OCI-LY1 (cell line): ENCODE measurements around the gene FHIT.

Experiments
- H2AFZ ChIP-seq: fragments of 200-600 bp; sonication (generic), shearing (Covaris generic); 2 replicates; pipeline ENCODE4 v1.6.0; 2014; ENCODE audit warnings: antibody characterized with exemption, mild to moderate bottlenecking, low read length
- H3F3A ChIP-seq: fragments of 200-600 bp; sonication (generic), shearing (Covaris generic); 2 replicates; pipeline ENCODE4 v1.6.0; 2014; ENCODE audit warnings: mild to moderate bottlenecking, antibody characterized with exemption, low read length, moderate library complexity; ENCODE audit not compliant: insufficient read depth
- H3K27ac ChIP-seq: fragments of 200-600 bp; sonication (generic); 2 replicates; pipeline ENCODE4 v1.5.1; 2014; ENCODE audit warnings: low read length, mixed run types, mild to moderate bottlenecking, low read depth; ENCODE audit not compliant: poor library complexity, severe bottlenecking
- H3K27me3 ChIP-seq: fragments of 200-600 bp; sonication (generic); 2 replicates; pipeline ENCODE4 v1.6.0; 2014; ENCODE audit warnings: antibody characterized with exemption, mild to moderate bottlenecking, low read length, moderate library complexity; ENCODE audit not compliant: insufficient read depth
- H3K36me3 ChIP-seq: fragments of 200-600 bp; sonication (generic); 2 replicates; pipeline ENCODE4 v1.6.1; 2014; ENCODE audit warnings: mild to moderate bottlenecking, antibody characterized with exemption, low read length, moderate library complexity, mixed read lengths; ENCODE audit not compliant: insufficient read depth
- H3K4me1 ChIP-seq: fragments of 200-600 bp; sonication (generic); 2 replicates; pipeline ENCODE4 v1.5.1; 2014; ENCODE audit warnings: mild to moderate bottlenecking, low read length, moderate library complexity; ENCODE audit not compliant: insufficient read depth, severe bottlenecking
- H3K4me2 ChIP-seq: fragments of 200-600 bp; sonication (generic), shearing (Covaris generic); 2 replicates; pipeline ENCODE4 v1.6.1; 2014; ENCODE audit warnings: low read length
- H3K4me3 ChIP-seq: fragments of 200-600 bp; sonication (generic); 2 replicates; pipeline ENCODE4 v1.5.1; 2014; ENCODE audit warnings: low read length, low read depth, mild to moderate bottlenecking, mixed read lengths; ENCODE audit not compliant: poor library complexity, severe bottlenecking
- H3K79me2 ChIP-seq: fragments of 200-600 bp; shearing (Covaris generic); 2 replicates; pipeline ENCODE4 v1.6.1; 2016; ENCODE audit warnings: mixed run types, low read length, mixed read lengths; ENCODE audit not compliant: insufficient read depth
- H3K9ac ChIP-seq: fragments of 200-600 bp; sonication (generic), shearing (Covaris generic); 2 replicates; pipeline ENCODE4 v1.6.1; 2014; ENCODE audit warnings: mild to moderate bottlenecking, low read length, mixed read lengths
- H3K9me2 ChIP-seq: fragments of 200-600 bp; sonication (generic), shearing (Covaris generic); 2 replicates; pipeline ENCODE4 v1.6.1; 2014; ENCODE audit warnings: low read depth, mild to moderate bottlenecking, low read length, mixed read lengths
- H3K9me3 ChIP-seq: fragments of 200-600 bp; shearing (Covaris generic); 2 replicates; pipeline ENCODE4 v1.6.1; 2014; ENCODE audit warnings: low read length, mixed read lengths
- H4K20me1 ChIP-seq: fragments of 200-600 bp; sonication (generic), shearing (Covaris generic); 2 replicates; pipeline ENCODE4 v1.6.0; 2016; ENCODE audit warnings: mild to moderate bottlenecking, low read length; ENCODE audit not compliant: insufficient read depth
- EZH2 ChIP-seq: fragments of 200-600 bp; sonication (generic), shearing (Covaris generic); IDR thresholded peaks from 2 replicates; pipeline ENCODE4 v1.8.0; 2017; ENCODE audit warnings: borderline replicate concordance, mixed run types, mild to moderate bottlenecking, antibody characterized with exemption, low read length, moderate library complexity, mixed read lengths
- TF ChIP-seq, protein P1 (sequence below): fragments of 200-600 bp; sonication (generic), shearing (Covaris generic); IDR thresholded peaks from 2 replicates; pipeline ENCODE4 v1.5.1; 2017; ENCODE audit warnings: mild to moderate bottlenecking, antibody characterized with exemption, low read length, moderate library complexity, mixed read lengths

FHIT gene

DNA sequence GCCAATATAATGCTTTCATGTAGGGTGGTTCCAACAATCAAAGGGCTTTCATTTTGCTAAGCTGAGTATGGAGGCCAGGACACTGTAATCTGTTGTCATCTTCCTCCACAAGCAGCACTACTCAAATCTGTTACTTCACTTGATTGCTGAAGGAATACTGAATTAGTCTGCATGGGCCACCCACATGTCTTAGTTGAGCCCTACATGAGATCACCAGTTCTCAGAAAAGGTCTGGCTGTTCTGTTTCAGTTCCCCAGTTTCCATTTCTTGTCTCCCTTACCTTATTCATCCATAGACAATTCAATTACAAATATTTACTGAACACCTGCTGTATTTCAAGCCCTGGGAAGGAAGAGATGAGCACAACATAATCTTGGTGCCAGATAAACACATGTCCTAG is 119.2 kb downstream of the FHIT start:
- Histone ChIP-seq H3K79me2 (no peaks in the 10 kb centered on the region), H3K9ac (no peak overlapping the region), H3K4me2 (no peak overlapping the region), H3K27ac (no peak overlapping the region), H3K36me3 (no peaks in the 10 kb centered on the region), H3K9me2 (no peaks in the 10 kb centered on the region), H2AFZ (no peak overlapping the region), H4K20me1 (no peaks in the 10 kb centered on the region), H3F3A (no peaks in the 10 kb centered on the region), H3K27me3 (no peaks in the 10 kb centered on the region), H3K4me3 (no peak overlapping the region), H3K4me1 (no peaks in the 10 kb centered on the region), H3K9me3 (no peaks in the 10 kb centered on the region)
- TF ChIP-seq EZH2, result no peak

DNA sequence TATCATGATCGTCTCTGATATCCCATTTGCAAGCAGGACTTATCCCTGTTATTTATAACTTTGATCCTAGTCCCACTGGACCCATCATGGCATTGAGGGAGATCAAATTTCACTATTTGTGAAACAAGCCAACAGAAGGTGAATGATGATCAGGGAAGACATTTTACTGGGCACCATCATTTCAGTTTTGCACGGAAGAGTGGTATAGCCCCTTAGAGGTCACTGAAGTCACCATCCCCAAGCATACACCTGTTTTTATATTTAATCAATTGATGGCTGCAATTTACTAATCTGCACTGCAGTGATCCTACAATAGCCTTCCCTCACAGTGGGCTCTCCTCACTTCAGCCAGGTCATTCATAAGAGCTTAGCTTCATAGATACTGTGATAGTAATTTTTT is 132.4 kb downstream of the FHIT start:
- H3K27me3 ChIP-seq, result no peaks in the 10 kb centered on the region
- H3F3A ChIP-seq, result no peaks in the 10 kb centered on the region
- H3K79me2 ChIP-seq, result no peaks in the 10 kb centered on the region
- no peaks in the 10 kb centered on the region for H3K4me1 ChIP-seq
- no peaks in the 10 kb centered on the region for H3K36me3 ChIP-seq
- H3K9me2 ChIP-seq, result no peaks in the 10 kb centered on the region
- no peaks in the 10 kb centered on the region for H4K20me1 ChIP-seq
- no peak for TF ChIP-seq EZH2
- TF ChIP-seq, protein P1, sequence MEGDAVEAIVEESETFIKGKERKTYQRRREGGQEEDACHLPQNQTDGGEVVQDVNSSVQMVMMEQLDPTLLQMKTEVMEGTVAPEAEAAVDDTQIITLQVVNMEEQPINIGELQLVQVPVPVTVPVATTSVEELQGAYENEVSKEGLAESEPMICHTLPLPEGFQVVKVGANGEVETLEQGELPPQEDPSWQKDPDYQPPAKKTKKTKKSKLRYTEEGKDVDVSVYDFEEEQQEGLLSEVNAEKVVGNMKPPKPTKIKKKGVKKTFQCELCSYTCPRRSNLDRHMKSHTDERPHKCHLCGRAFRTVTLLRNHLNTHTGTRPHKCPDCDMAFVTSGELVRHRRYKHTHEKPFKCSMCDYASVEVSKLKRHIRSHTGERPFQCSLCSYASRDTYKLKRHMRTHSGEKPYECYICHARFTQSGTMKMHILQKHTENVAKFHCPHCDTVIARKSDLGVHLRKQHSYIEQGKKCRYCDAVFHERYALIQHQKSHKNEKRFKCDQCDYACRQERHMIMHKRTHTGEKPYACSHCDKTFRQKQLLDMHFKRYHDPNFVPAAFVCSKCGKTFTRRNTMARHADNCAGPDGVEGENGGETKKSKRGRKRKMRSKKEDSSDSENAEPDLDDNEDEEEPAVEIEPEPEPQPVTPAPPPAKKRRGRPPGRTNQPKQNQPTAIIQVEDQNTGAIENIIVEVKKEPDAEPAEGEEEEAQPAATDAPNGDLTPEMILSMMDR, result no peak
- H3K4me3 ChIP-seq, result no peak overlapping the region
- H3K4me2 ChIP-seq, result no peak overlapping the region
- no peak overlapping the region for H3K9ac ChIP-seq
- no peaks in the 10 kb centered on the region for H3K9me3 ChIP-seq
- H3K27ac ChIP-seq, result no peak overlapping the region
- H2AFZ ChIP-seq, result no peak overlapping the region

DNA sequence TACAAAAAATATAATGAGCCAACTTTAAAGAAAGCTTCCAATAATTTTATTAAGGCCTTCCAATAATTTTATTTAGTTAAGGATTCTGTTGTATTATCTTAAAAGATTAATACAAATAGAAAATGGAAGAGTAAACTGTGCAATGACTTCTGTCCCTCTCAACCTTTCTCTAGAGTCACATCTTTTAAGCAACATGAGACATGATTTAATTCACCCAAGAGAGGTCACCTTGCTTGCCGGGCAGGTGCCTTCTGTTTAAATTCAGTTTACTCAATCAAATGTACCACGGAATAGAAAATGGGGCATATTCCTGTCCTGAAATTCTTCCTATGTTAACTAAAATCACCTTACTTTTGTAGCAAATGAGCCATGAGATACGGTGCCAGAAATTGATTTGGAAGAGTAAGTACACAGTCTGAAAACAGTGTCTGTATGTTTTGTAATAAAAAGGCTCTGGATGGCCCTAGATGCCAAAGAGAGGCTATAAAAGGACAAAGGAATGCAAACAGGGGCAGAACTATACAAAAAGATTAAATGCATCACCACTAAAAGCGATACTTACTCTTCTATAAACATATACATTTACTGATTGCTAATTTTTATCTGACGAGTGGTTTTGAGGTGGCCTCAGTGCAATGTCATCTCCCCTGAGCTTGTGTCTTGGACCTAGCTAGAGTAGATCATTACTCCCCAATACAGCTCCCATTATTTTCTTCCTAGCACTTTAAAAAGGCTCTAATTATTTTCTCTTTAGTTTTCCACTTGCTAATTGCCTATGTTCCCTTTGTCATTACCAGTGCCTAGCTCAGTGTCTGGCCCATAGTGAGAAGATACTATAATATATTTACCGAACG is 134.0 kb downstream of the FHIT start:
- Histone ChIP-seq H3K27me3 (no peaks in the 10 kb centered on the region), H4K20me1 (no peaks in the 10 kb centered on the region), H2AFZ (no peak overlapping the region), H3K36me3 (no peaks in the 10 kb centered on the region), H3K9me3 (no peaks in the 10 kb centered on the region), H3K4me1 (no peaks in the 10 kb centered on the region), H3K27ac (no peak overlapping the region), H3K9ac (no peak overlapping the region), H3K9me2 (no peaks in the 10 kb centered on the region), H3F3A (no peaks in the 10 kb centered on the region), H3K4me3 (no peak overlapping the region), H3K79me2 (no peaks in the 10 kb centered on the region), H3K4me2 (no peak overlapping the region)
- no peak for TF ChIP-seq EZH2
- TF ChIP-seq, protein P1, result no peak
